Kidney epithelial cell (primary cell): ENCODE measurements around the gene LRRC3. TPM values are rescaled to one million over a fixed set of nuclear protein-coding genes. Genes with fewer than 3 reads are reported as not detected.

ENCODE experiments used
- DNase-seq: peaks from one replicate; pipeline ENCODE4 v3.0.0-alpha.2; 2010; ENCODE audit warnings: low read depth
- H3K27me3 ChIP-seq: 2 replicates; pipeline ENCODE4 v1.6.0; 2011; ENCODE audit warnings: low read length; ENCODE audit not compliant: control insufficient read depth, insufficient read depth
- H3K36me3 ChIP-seq: 2 replicates; pipeline ENCODE4 v1.5.1; 2011; ENCODE audit warnings: low read length; ENCODE audit not compliant: control insufficient read depth, insufficient read depth
- H3K4me3 ChIP-seq: 2 replicates; pipeline ENCODE4 v1.5.1; 2011; ENCODE audit warnings: low read depth, mild to moderate bottlenecking, control low read depth, low read length
- total RNA-seq: library from RNA; depleted of rRNA; stranded (reverse); fragments of >200 nt; gene quantifications from 2 replicates; pipeline ENCODE4 v1.2.3, GENCODE V29; 2015
- TF ChIP-seq, protein P1 (sequence below): IDR thresholded peaks from 2 replicates; pipeline ENCODE4 v1.5.1; 2011; ENCODE audit warnings: mild to moderate bottlenecking, moderate library complexity, low read length, control low read depth, inconsistent platforms; ENCODE audit not compliant: insufficient read depth, poor library complexity, severe bottlenecking

The LRRC3 gene
- total RNA-seq, 1 donor from 2014 or later: 3.4 TPM

DNA sequence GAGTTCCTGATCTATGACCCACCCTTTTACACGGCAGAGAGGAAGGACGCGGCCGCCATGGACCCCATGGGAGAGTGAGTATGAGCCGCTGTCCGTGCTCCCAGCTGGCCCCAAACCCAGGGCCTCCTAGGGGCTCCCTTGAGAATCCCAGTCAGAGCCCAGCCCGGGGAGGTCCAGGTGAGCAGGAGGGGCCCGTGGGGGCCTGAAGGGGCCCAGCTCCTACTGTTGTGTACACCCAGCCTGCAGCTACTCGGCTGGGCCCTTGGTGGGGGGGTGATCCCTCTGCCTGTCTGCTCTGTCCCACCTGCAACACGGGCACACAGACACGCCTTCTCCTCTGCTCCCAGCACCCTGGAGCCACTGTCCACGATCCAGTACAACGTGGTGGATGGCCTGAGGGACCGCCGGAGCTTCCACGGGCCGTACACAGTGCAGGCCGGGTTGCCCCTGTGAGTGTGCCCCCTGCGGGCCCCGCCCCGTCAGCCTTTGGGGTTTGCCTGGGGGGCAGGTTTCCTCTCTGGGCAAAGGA is 28.6 kb upstream of the LRRC3 start:
- Histone ChIP-seq H3K36me3 (no peaks in the 10 kb centered on the region), H3K4me3 (no peak overlapping the region), H3K27me3 (no peaks in the 10 kb centered on the region)

GRCh38 chr21:44427241-44428120 is 27.8 kb upstream of the LRRC3 start:
- no peaks in the 10 kb centered on the region for H3K27me3 ChIP-seq
- TF ChIP-seq, protein P1, sequence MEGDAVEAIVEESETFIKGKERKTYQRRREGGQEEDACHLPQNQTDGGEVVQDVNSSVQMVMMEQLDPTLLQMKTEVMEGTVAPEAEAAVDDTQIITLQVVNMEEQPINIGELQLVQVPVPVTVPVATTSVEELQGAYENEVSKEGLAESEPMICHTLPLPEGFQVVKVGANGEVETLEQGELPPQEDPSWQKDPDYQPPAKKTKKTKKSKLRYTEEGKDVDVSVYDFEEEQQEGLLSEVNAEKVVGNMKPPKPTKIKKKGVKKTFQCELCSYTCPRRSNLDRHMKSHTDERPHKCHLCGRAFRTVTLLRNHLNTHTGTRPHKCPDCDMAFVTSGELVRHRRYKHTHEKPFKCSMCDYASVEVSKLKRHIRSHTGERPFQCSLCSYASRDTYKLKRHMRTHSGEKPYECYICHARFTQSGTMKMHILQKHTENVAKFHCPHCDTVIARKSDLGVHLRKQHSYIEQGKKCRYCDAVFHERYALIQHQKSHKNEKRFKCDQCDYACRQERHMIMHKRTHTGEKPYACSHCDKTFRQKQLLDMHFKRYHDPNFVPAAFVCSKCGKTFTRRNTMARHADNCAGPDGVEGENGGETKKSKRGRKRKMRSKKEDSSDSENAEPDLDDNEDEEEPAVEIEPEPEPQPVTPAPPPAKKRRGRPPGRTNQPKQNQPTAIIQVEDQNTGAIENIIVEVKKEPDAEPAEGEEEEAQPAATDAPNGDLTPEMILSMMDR: no peak
- no peaks in the 10 kb centered on the region for H3K36me3 ChIP-seq
- DNase-seq: no peak
- H3K4me3 ChIP-seq: no peak overlapping the region

More for the DNA sequence above, 28.6 kb upstream of the LRRC3 start:
- no peak for DNase-seq
- TF ChIP-seq, protein P1: no peak

DNA sequence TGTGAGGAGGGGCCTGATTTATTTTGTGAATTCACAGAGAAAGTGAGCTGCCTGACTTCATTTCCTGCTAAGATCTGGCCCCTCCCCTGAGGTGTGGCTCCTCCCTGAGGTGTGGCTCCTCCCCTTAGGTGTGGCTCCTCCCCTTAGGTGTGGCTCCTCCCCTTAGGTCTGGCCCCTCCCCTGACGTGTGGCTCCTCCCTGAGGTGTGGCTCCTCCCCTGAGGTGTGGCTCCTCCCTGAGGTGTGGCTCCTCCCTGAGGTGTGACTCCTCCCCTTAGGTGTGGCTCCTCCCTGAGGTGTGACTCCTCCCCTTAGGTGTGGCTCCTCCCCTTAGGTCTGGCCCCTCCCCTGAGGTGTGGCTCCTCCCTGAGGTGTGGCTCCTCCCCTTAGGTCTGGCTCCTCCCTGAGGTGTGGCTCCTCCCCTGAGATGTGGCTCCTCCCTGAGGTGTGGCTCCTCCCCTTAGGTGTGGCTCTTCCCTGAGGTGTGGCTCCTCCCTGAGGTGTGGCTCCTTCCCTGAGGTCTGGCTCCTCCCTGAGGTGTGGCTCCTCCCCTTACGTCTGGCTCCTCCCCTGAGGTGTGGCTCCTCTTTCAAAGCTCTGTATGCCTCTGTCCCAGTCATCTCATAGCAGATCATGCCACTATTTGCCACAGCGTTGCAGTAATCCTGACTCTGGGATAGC is 26.9 kb upstream of the LRRC3 start:
- H3K4me3 ChIP-seq: no peak overlapping the region
- H3K36me3 ChIP-seq: no peaks in the 10 kb centered on the region
- H3K27me3 ChIP-seq: no peaks in the 10 kb centered on the region
- DNase-seq: no peak
- TF ChIP-seq, protein P1: no peak

GRCh38 chr21:44429894-44430293 is 25.4 kb upstream of the LRRC3 start:
- TF ChIP-seq, protein P1: no peak
- no peak for DNase-seq
- no peaks in the 10 kb centered on the region for H3K27me3 ChIP-seq
- H3K36me3 ChIP-seq: no peaks in the 10 kb centered on the region
- H3K4me3 ChIP-seq: no peak overlapping the region

- H3K4me3 ChIP-seq: no peak overlapping the region
- TF ChIP-seq, protein P1: no peak
- no peaks in the 10 kb centered on the region for H3K36me3 ChIP-seq
- no peaks in the 10 kb centered on the region for H3K27me3 ChIP-seq
- no peak for DNase-seq
Observed at GRCh38 chr21:44431300-44431699, 24.0 kb upstream of the LRRC3 start.
